Activated CD4-positive, alpha-beta T cell treated with anti-CD3 and anti-CD28 coated beads, Interleukin-10, Interleukin-2, amounts not matched to agents 100 ng/mL and 50 ng/mL, durations not matched to agents 16 hours and 8 hours (primary cell): ENCODE measurements around the gene NUP35.
"Not testable (repeated sequence)": the region's sequence is repeated elsewhere in the genome, so short reads cannot be mapped to it uniquely, and the experiment has no call there.

Source experiments
- DNase-seq: peaks from one replicate; pipeline ENCODE4 v3.0.0-alpha.2; 2020

Gene NUP35

GRCh38 chr2:183148955-183149354 lies 24.7 kb downstream of the NUP35 start:
- DNase-seq, result no peak

GRCh38 chr2:183149489-183149888 lies 25.2 kb downstream of the NUP35 start:
- no peak for DNase-seq

DNA sequence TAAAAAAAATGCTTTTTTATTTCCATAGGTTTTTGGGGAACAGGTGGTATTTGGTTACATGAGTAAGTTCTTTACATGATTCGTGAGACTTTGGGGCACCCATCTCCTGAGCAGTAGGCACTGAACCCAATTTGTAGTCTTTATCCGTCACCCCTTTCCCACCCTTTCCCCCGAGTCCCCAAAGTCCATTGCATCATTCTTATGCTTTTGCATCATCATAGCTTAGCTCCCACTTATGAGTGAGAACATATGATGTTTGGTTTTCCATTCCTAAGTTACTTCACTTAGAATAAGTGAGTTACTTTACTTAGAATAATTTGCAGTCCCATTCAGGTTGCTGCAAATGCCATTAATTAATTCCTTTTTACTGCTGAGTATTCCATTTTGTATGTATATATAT lies 28.0 kb downstream of the NUP35 start:
- not testable (repeated sequence) for DNase-seq

GRCh38 chr2:183153967-183154366 lies 29.7 kb downstream of the NUP35 start:
- no peak for DNase-seq

DNA sequence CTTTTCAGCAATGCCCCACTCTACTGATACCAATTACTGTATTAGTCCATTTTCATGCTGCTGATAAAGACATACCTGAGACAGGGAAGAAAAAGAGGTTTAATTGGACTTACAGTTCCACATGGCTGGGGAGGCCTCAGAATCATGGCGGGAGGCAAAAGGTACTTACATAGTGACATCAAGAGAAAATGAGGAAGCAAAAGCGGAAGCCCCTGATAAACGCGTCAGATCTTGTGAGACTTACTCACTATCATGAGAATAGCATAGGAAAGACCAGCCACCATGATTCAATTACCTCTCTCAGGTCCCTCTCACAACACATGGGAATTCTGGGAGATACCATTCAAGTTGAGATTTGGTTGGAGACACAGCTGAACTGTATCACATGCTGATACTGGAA lies 30.5 kb downstream of the NUP35 start:
- DNase-seq, result not testable (repeated sequence)

GRCh38 chr2:183157131-183157530 lies 32.9 kb downstream of the NUP35 start:
- DNase-seq, result no peak

DNA sequence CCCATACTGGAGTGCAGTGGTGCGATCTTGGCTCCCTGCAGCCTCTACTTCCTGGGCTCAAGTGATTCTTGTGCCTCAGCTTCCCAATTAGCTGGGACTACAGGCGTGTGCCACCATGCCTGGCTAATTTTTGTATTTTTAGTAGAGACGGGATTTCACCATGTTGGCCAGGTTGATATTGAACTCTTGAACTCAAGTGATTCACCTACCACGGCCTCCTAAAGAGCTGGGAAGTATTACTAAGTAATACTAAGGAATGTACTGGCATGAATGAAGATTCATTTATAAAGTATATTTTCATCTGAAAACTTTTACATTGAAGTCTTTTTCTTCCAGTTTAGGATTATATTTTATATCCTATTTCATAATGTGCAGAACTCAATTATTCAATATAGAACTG lies 38.1 kb downstream of the NUP35 start:
- no peak for DNase-seq

DNA sequence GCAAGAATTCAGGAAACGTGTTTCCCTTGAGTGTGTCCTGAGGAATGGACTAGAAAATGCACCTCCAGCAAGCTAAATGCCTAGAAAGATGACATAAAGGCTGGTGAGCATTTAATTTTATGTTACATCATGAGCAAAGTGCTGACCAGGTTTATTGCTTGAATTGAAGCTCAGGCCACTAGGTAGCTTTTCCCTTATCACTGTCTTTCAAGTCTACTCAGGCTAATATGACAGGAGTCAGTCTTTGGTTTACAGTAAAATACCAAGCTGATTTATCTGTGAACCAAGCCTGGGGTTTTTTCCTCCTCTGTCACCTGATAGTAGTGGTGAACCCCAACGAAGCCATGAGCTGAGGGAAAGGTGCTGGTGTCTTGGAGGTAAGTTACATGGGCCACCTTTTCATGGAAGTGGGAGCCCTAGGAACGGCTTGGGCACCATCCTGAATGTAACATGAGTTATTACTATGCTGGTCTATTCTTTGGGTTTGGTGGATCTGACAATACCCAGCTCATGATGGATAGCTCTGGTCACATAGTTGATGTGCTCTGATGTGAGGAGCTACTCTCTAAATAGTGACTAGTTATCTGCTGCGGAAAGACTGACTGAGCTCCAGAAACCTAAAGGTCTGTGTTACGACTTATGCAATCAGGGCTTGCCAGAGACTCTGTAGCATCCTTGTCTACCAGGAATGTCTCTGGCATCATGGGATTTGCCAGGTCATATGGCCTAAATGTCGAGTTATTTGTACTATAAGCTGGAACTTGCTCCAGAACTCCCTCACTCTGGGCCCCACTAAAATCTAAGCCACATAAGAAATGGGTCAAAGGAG lies 39.8 kb downstream of the NUP35 start:
- DNase-seq, result no peak

- DNase-seq, result no peak
Observed at GRCh38 chr2:183164650-183165015, 40.4 kb downstream of the NUP35 start.

DNA sequence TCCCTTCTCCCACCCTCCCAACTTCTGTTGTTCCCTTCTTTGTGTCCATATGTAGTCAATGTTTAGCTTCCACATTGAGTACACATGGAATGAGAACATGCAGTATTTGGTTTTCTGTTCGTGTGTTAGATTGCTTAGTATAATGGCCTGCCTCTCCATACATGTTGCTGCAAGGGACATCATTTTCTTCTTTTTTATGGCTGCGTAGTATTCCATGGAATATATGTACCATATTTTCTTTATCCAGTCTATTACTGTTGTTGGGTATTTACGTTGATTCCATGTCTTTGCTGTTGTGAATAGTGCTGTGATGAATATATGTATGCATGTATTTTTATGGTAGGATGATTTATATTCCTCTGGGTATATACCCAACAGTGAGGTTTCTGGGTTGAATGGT lies 42.0 kb downstream of the NUP35 start:
- DNase-seq, result no peak

DNA sequence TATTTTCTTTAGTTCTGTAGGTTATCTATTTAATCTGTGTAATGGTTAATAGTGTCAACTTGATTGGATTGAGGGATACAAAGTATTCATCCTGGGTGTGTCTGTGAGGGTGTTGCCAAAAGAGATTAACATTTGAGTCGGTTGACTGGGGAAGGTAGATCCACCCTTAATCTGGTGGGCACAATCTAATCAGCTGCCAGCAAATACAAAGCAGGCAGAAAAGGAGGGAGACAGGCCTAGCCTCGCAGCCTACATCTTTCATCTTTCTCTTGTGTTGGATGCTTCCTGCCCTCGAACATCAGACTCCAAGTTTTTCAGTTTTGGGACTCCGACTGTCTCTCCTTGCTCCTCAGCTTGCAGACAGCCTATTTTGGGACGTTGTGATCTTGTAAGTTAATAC lies 42.7 kb downstream of the NUP35 start:
- not testable (repeated sequence) for DNase-seq

DNA sequence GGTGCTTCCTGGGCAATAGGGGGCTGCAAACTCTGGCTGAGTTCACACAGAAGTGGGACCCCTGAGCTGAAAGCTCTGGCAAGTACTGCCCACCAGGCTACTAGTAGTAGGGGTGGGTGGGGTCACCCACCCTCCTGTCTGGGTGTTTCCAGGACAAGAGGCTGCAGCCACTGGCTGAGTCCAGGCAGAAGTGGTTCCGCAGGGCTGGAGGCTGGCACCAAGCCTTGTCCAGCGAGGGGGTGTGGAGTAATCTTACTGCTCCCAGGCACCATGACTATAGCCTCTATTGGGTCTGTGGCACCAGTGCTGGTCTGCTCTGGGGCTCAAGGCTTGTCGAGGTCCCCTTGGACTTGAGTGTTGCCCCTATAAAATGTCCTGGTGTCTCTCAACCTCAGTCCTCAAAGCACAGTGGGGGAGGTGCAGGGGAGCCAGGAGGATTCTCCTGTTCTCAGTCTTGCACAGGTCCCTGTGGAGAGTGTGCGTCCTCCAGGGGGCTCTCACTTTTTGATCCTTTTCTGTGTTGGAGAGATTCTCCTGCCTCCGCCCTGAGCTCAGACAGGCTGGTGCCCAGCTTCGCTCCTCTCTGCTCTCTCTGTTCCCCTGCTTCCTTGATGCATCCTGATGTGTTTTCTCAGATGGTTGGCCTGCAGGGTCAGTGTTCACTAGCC lies 48.1 kb downstream of the NUP35 start:
- DNase-seq, result no peak

DNA sequence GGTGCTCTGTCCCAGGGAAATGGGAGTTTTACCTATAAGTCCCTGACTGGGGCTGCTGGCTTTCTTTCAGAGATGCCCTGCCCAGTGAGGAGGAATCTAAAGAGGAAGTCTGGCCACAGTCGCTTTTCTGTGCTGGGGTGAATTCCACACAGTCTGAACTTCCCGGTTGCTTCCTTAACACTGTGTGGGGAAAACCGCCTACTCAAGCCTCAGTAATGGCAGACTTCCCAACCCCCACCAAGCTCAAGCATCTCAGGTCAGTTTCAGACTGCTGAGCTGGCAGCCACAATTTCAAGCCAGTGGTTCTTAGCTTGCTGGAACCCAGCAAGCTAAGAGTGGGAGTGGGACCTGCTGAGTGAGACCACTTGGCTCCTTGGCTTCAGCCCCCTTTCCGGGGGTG lies 54.9 kb downstream of the NUP35 start:
- DNase-seq, result no peak

GRCh38 chr2:183185534-183185933 lies 61.3 kb downstream of the NUP35 start:
- no peak for DNase-seq

- no peak for DNase-seq
Observed at GRCh38 chr2:183186296-183186695, 62.1 kb downstream of the NUP35 start.

DNA sequence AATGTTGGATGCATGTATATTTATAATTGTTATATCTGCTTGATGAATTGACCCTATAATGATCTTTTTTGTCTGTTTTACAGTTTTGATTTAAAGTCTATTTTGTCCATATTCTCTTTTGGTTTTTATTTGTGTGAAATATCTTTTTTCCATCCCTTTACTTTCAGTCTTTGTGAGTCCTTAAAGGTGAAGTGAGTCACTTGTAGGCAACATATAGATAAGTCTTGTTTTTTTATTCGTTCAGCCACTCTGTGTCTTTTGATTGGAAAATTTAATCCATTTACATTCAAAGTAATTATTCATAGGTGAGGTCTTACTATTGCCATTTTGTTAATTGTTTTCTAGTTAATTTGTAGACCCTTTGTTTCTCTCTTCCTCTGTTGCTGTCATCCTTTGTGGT lies 62.5 kb downstream of the NUP35 start:
- DNase-seq, result no peak

DNA sequence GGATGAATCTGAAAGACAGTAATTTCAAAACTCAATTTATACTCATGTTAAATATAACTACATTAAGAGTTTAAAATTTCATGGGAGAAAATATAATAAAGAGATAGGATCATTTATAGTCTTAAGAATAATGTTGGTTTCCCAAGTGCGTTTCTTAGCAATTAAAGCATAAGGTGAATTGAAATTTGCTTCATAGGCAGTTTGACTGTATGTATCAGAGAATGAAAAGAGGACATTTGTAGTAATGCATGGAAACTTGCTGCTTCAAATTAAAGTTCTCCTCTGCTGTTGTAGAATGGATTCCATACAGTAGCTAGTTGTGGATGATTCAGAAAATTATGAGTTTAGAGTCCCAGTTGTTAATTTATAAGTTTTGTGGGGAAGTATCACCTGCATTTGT lies 68.1 kb downstream of the NUP35 start:
- no peak for DNase-seq

GRCh38 chr2:183193904-183194303 lies 69.7 kb downstream of the NUP35 start:
- no peak for DNase-seq

DNA sequence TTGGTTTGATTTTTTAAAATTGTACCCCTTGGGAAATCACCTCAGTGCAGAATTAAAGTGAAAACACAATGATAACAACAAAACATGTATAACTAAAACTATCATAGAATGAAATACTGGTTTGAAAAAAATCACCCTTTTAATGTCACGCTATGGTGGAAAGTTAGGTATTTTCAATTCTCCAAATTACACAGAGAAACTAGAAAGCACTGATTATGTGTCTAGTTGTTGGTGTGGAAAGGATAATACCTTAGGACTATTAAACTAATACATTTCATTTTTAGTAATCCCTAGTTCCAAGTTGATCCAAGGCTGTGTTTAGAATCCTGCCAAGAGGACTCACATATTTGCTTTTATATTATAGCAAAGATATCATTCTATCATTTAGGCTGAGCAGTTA lies 71.2 kb downstream of the NUP35 start:
- peak; percentile 17 for DNase-seq

GRCh38 chr2:183195998-183196409 lies 71.8 kb downstream of the NUP35 start:
- DNase-seq, result no peak

- DNase-seq, result no peak
Observed at GRCh38 chr2:183204397-183204796, 80.2 kb downstream of the NUP35 start.

- no peak for DNase-seq
Observed at GRCh38 chr2:183207110-183207509, 82.9 kb downstream of the NUP35 start.

GRCh38 chr2:183209395-183210028 lies 85.3 kb downstream of the NUP35 start:
- DNase-seq, result no peak
